HepG2 (cell line): ENCODE data around the gene ANO9. TPM values are rescaled to one million over a fixed set of nuclear protein-coding genes. Genes with fewer than 3 reads are reported as not detected.
A peak's percentile ranks its signal among the peaks of the same experiment; 100 is the strongest.

ENCODE experiments used
- CBX2 ChIP-seq, 2 experiments: fragments of 200-600 bp in 1 of 2; sonication (generic); formaldehyde crosslinking in 1 of 2; IDR thresholded peaks; 2 replicates each; pipeline versions ENCODE4 v1.7.0 to v1.8.1; 2018 to 2022; ENCODE audit warnings: low read depth in 2 of 2, low read length in 1 of 2, mild to moderate bottlenecking in 1 of 2, missing genetic modification reagents in 1 of 2
- ETV5 ChIP-seq: IDR thresholded peaks from 2 replicates; pipeline ENCODE4 v1.6.1; 2018; ENCODE audit warnings: missing biosample characterization, missing genetic modification reagents, inconsistent platforms, borderline replicate concordance
- HNRNPUL1 ChIP-seq: fragments of 200-400 bp; formaldehyde crosslinking; IDR thresholded peaks from 2 replicates; pipeline ENCODE4 v1.6.1; 2017; ENCODE audit warnings: low read depth, mild to moderate bottlenecking, low read length, moderate library complexity
- MED1 ChIP-seq: sonication (generic); formaldehyde crosslinking; IDR thresholded peaks from 2 replicates; pipeline ENCODE4 v1.4.0; 2020; ENCODE audit warnings: missing genetic modification reagents
- MYC ChIP-seq: sonication (generic); formaldehyde crosslinking; IDR thresholded peaks from 2 replicates; pipeline ENCODE4 v1.9.0; 2021; ENCODE audit warnings: missing genetic modification reagents, borderline replicate concordance
- NFE2L2 ChIP-seq: fragments of 150-350 bp; IDR thresholded peaks from 2 replicates; pipeline ENCODE4 v1.6.1; 2014; ENCODE audit warnings: low read length
- NR2F6 ChIP-seq, 2 experiments: IDR thresholded peaks; 2 replicates each; pipeline ENCODE4 v1.6.1; 2016; ENCODE audit warnings: antibody characterized with exemption in 1 of 2, mild to moderate bottlenecking in 1 of 2
- PCBP1 ChIP-seq: fragments of 200-400 bp; formaldehyde crosslinking; IDR thresholded peaks from 2 replicates; pipeline ENCODE4 v1.6.1; 2017; ENCODE audit warnings: mild to moderate bottlenecking, low read depth, low read length, borderline replicate concordance
- PCBP2 ChIP-seq: fragments of 200-400 bp; formaldehyde crosslinking; optimal IDR thresholded peaks from 2 replicates; pipeline ENCODE3; 2018; ENCODE audit warnings: low read length, low read depth; ENCODE audit not compliant: poor library complexity, severe bottlenecking
- PLRG1 ChIP-seq: fragments of 450-650 bp; conservative IDR thresholded peaks from 2 replicates; pipeline ENCODE4 v1.6.1; 2016
- RFX3 ChIP-seq: IDR thresholded peaks from 2 replicates; pipeline ENCODE4 v1.6.1; 2016; ENCODE audit warnings: missing biosample characterization, missing genetic modification reagents
- TCF7 ChIP-seq: sonication (generic); IDR thresholded peaks from 2 replicates; pipeline ENCODE4 v1.6.1; 2016; ENCODE audit warnings: antibody characterized with exemption, low read depth
- ZFP82 ChIP-seq: sonication (generic); formaldehyde crosslinking; IDR thresholded peaks from 2 replicates; pipeline ENCODE4 v1.5.1; 2020; ENCODE audit warnings: mild to moderate bottlenecking, missing genetic modification reagents, borderline replicate concordance
- ZIK1 ChIP-seq: sonication (generic); formaldehyde crosslinking; IDR thresholded peaks from 2 replicates; pipeline ENCODE4 v1.5.0; 2020; ENCODE audit warnings: mild to moderate bottlenecking, low read depth, missing genetic modification reagents, borderline replicate concordance
- ZNF615 ChIP-seq: sonication (generic); formaldehyde crosslinking; IDR thresholded peaks from 2 replicates; pipeline ENCODE4 v1.5.0; 2020; ENCODE audit warnings: mild to moderate bottlenecking, missing genetic modification reagents, borderline replicate concordance
- ZNF660 ChIP-seq: sonication (generic); formaldehyde crosslinking; IDR thresholded peaks from 2 replicates; pipeline ENCODE4 v1.5.1; 2020; ENCODE audit warnings: mild to moderate bottlenecking, low read depth, missing genetic modification reagents, borderline replicate concordance
- polyA plus RNA-seq, 8 experiments: library from polyadenylated mRNA; depleted of rRNA in 3 of 8; stranded (reverse) in 7 of 8; unstranded in 1 of 8; fragments of >200 nt; fragmentation: Illumina TruSeq in 4 of 8; extraction: Trizol in 4 of 8; gene quantifications; 2 replicates each; pipeline versions ENCODE4 v1.2.1 to v1.2.3, GENCODE V29; 2011 to 2016; ENCODE audit warnings: low read depth in 4 of 8, missing spikeins in 1 of 8, mixed read lengths in 1 of 8; ENCODE audit not compliant: insufficient read depth in 1 of 8
- total RNA-seq, 5 experiments: library from RNA; depleted of rRNA; stranded (reverse); fragments of >200 nt; fragmentation: Illumina TruSeq; extraction: Trizol; gene quantifications; 2 replicates each; pipeline ENCODE4 v1.2.3, GENCODE V29; 2016; ENCODE audit warnings: low read depth in 1 of 5
- TF ChIP-seq, protein P1 (sequence below): sonication (generic); formaldehyde crosslinking; IDR thresholded peaks from 2 replicates; pipeline ENCODE4 v1.4.0; 2020; ENCODE audit warnings: missing genetic modification reagents
- TF ChIP-seq, protein P2 (sequence below): sonication (generic); formaldehyde crosslinking; IDR thresholded peaks from 2 replicates; pipeline ENCODE4 v1.5.0; 2020; ENCODE audit warnings: missing genetic modification reagents
- TF ChIP-seq, protein P3 (sequence below): sonication (generic); formaldehyde crosslinking; IDR thresholded peaks from 2 replicates; pipeline ENCODE4 v1.5.1; 2020; ENCODE audit warnings: mild to moderate bottlenecking, moderate library complexity, missing genetic modification reagents
- TF ChIP-seq, protein P4 (sequence below): sonication (generic); formaldehyde crosslinking; IDR thresholded peaks from 2 replicates; pipeline ENCODE4 v1.4.0; 2020; ENCODE audit warnings: missing genetic modification reagents
- TF ChIP-seq, protein P5 (sequence below): IDR thresholded peaks from 2 replicates; pipeline ENCODE4 v1.6.1; 2012; ENCODE audit warnings: low read depth, low read length, improper control_type of control experiment
- TF ChIP-seq, protein P6 (sequence below): sonication (generic); formaldehyde crosslinking; IDR thresholded peaks from 2 replicates; pipeline ENCODE4 v1.8.1; 2023; ENCODE audit warnings: missing genetic modification reagents, mild to moderate bottlenecking, borderline replicate concordance

ANO9 gene
- total and polyA plus RNA-seq, 2 of the 13 experiments (the other 11 are each of a cell fraction or from before 2014, with no cell fraction given): 8.9 to 14.3 TPM

DNA sequence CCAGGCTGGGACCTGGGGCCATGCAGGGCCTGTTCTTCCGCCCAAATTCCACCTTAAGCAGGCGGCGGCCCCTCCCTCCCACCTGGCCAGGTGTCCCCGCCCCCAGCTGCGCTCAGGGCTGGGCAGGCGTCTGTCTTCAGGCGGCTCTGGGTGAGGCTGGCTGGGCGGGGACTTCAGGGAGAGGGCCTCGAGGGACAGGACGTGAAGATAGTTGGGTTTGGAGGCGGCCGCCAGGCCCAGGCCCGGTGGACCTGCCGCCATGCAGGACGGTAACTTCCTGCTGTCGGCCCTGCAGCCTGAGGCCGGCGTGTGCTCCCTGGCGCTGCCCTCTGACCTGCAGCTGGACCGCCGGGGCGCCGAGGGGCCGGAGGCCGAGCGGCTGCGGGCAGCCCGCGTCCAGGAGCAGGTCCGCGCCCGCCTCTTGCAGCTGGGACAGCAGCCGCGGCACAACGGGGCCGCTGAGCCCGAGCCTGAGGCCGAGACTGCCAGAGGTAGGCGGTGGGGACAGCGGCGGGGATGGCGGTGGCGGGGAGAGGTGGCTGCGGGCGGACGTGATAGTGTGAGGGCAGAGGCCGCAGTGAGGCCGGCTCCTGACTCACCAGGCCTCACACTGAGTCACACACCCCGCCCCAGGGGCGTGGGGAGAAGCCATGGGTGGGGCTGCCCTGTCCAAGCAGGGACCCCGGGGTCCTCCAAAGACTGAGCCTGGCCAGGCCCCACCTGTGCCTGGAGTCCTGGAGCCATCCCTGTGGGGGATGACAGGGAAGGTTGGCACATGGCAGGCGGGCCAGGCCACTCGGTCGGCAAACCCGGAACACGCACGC, 47.6 kb downstream of the ANO9 start, which contains the start of gene PKP3 (continued):
- TF ChIP-seq PLRG1 (no peak), ZNF660 (CRISPR knock-in tag) (no peak), NFE2L2 (no peak), HNRNPUL1 (no peak), MED1 (CRISPR knock-in tag) (peak; percentile 44; the same call in 1 of the 2 replicates), PCBP1 (no peak; the same call in 1 of the 2 replicates), RFX3 (CRISPR knock-in tag) (no peak), ETV5 (CRISPR knock-in tag) (no peak; the same call in 1 of the 2 replicates), PCBP2 (no peak), ZIK1 (CRISPR knock-in tag) (no peak; the same call in 1 of the 2 replicates), CBX2 (IDR thresholded peaks at IDR 0.05; ENCODE audit: low read depth, low read length) (no peak), CBX2 (CRISPR knock-in tag; IDR thresholded peaks at IDR 0.05; ENCODE audit: low read depth) (0 out of 2 replicates have a peak, but pooled peaks have one; percentile 49), NR2F6 (IDR thresholded peaks at IDR 0.05) (no peak), NR2F6 (CRISPR knock-in tag; IDR thresholded peaks at IDR 0.05) (no peak; the same call in 1 of the 2 replicates), ZNF615 (CRISPR knock-in tag) (no peak), MYC (peak; percentile 31), TCF7 (no peak), ZFP82 (CRISPR knock-in tag) (0 out of 2 replicates have a peak, but pooled peaks have one; percentile 69)
- TF ChIP-seq, protein P1, sequence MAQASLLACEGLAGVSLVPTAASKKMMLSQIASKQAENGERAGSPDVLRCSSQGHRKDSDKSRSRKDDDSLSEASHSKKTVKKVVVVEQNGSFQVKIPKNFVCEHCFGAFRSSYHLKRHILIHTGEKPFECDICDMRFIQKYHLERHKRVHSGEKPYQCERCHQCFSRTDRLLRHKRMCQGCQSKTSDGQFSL (CRISPR knock-in tag): peak; percentile 24; the same call in 1 of the 2 replicates
- TF ChIP-seq, protein P2, sequence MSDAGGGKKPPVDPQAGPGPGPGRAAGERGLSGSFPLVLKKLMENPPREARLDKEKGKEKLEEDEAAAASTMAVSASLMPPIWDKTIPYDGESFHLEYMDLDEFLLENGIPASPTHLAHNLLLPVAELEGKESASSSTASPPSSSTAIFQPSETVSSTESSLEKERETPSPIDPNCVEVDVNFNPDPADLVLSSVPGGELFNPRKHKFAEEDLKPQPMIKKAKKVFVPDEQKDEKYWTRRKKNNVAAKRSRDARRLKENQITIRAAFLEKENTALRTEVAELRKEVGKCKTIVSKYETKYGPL (CRISPR knock-in tag): no peak
- TF ChIP-seq, protein P3, sequence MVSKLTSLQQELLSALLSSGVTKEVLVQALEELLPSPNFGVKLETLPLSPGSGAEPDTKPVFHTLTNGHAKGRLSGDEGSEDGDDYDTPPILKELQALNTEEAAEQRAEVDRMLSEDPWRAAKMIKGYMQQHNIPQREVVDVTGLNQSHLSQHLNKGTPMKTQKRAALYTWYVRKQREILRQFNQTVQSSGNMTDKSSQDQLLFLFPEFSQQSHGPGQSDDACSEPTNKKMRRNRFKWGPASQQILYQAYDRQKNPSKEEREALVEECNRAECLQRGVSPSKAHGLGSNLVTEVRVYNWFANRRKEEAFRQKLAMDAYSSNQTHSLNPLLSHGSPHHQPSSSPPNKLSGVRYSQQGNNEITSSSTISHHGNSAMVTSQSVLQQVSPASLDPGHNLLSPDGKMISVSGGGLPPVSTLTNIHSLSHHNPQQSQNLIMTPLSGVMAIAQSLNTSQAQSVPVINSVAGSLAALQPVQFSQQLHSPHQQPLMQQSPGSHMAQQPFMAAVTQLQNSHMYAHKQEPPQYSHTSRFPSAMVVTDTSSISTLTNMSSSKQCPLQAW (CRISPR knock-in tag): no peak
- TF ChIP-seq, protein P4, sequence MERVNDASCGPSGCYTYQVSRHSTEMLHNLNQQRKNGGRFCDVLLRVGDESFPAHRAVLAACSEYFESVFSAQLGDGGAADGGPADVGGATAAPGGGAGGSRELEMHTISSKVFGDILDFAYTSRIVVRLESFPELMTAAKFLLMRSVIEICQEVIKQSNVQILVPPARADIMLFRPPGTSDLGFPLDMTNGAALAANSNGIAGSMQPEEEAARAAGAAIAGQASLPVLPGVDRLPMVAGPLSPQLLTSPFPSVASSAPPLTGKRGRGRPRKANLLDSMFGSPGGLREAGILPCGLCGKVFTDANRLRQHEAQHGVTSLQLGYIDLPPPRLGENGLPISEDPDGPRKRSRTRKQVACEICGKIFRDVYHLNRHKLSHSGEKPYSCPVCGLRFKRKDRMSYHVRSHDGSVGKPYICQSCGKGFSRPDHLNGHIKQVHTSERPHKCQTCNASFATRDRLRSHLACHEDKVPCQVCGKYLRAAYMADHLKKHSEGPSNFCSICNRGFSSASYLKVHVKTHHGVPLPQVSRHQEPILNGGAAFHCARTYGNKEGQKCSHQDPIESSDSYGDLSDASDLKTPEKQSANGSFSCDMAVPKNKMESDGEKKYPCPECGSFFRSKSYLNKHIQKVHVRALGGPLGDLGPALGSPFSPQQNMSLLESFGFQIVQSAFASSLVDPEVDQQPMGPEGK (CRISPR knock-in tag): peak; percentile 54; the same call in 1 of the 2 replicates
- TF ChIP-seq, protein P5, sequence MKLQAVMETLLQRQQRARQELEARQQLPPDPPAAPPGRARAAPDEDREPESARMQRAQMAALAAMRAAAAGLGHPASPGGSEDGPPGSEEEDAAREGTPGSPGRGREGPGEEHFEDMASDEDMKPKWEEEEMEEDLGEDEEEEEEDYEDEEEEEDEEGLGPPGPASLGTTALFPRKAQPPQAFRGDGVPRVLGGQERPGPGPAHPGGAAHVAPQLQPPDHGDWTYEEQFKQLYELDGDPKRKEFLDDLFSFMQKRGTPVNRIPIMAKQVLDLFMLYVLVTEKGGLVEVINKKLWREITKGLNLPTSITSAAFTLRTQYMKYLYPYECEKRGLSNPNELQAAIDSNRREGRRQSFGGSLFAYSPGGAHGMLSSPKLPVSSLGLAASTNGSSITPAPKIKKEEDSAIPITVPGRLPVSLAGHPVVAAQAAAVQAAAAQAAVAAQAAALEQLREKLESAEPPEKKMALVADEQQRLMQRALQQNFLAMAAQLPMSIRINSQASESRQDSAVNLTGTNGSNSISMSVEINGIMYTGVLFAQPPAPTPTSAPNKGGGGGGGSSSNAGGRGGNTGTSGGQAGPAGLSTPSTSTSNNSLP: no peak
- TF ChIP-seq, protein P6, sequence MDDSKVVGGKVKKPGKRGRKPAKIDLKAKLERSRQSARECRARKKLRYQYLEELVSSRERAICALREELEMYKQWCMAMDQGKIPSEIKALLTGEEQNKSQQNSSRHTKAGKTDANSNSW (CRISPR knock-in tag): no peak; the same call in 1 of the 2 replicates
